Measurements from ENCODE around the gene OTOGL.

The OTOGL gene

DNA sequence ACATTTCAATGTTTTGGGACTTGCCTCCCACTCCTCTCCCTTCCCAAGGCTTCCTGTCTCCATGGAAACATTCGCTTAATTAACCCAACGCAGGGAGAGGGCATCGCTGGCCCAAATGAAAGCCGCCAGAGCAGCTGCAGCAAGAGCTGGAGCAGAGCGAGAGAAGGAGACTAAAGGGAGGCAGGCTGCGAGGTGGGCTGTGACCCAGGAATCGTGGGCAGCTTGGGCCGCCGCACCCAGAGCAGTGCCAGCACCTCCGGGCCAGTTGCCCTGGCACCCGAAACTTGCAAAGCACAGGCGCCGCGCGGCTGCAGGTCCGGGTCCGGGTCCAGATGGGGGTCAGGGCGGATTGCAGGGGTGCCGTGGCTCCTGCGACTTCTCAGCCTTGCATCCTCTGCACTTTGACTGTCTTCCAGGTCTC, 301.2 kb downstream of the OTOGL start:
- no peak for DNase-seq

DNA sequence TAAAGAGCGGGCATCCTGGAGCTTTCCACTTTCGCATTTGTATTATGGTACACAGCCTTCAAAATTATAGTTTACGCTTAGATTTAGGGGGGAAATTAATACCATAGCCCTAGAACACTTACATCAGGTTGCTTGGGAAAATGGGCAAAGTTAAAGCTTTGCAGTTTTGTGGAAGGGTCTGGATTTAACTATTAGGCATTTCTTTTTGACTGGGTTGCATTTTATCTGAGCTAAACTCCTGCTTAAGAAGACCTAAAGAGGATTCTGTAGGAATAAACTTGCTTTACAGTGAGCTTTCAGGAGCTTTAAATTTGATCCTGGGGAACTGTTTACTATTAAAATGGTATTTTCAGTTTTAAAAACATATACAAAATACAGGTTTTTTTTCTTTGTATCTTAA, 301.9 kb downstream of the OTOGL start:
- no peak for DNase-seq

GRCh38 chr12:80404629-80405028, 305.3 kb downstream of the OTOGL start:
- no peak for DNase-seq

DNA sequence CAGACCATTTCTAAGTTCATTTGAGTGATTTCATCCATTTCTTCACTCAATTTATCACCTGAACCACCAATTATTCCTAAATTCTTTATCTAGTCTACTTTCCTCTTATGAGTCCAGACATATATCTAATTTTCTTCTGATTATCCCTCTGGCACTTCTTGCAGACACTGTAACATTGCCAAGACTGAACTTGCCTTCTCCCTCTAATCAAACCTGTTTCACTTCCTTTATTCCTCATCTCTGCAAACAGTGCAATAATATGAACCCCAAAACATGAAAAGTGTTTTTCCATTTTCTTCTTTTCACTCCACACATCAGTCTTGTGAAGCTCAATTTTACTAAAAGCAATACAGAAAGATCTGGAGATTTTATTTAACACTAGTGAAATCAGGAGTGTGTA, 306.9 kb downstream of the OTOGL start:
- DNase-seq, result no peak

GRCh38 chr12:80411787-80412186, 312.4 kb downstream of the OTOGL start:
- no peak for DNase-seq

DNA sequence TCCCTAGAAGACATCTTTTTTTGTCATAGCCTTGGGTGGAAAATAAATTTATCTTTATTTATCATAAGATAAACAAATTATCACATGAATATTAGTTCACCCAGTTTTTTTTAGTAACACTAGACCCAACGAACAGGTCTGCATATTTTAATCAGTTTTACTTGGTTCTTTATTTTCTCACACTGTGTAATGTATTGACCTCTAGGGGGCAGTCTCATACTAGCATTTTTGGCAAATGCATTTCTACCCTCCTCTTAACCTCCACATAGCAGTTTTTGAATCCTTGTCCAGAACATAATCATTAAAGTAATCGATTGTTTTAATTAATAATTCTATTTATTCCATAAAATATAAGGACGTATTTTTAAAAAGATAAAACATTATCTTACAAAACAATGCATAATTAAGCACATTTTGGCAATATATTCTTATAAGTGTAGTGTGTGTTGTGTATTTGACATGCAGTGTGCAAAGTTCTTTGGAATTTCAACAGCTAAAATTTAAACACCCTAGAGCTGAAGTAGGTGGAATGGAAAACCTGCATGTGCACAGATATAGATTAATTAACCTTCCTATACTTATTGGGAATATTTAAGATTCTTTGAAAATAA, 313.1 kb downstream of the OTOGL start:
- DNase-seq, result peak; percentile 35

GRCh38 chr12:80413462-80413861, 314.1 kb downstream of the OTOGL start:
- DNase-seq, result no peak

- no peak for DNase-seq
Observed at GRCh38 chr12:80415466-80415865, 316.1 kb downstream of the OTOGL start.

- no peak for DNase-seq
Observed at GRCh38 chr12:80419644-80420043, 320.3 kb downstream of the OTOGL start.

DNA sequence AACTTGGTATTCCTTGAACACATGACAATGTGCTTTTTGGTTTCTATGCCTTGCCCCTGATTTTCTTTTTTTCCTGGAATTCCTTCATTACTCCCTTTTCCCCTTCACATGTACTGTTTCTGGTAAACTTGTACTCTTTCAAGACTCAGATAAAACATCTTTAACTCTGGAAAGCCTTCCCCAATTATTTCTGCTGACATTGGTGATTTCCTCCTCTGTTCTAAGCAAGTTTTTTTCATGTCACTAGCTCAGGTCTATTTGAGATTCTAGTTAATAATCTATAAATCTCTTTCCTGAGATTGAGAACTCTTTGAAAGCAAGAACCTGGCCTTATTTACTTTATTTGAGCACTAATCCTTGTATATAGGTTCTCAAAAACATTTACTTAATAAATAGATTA, 320.7 kb downstream of the OTOGL start:
- no peak for DNase-seq

- DNase-seq, result no peak
Observed at GRCh38 chr12:80422550-80422949, 323.2 kb downstream of the OTOGL start.

Measured in NCI-H1092 (cell line).